HG02763 (cell line): ENCODE results near the gene NFX1.
"Not testable (repeated sequence)": the region's sequence is repeated elsewhere in the genome, so short reads cannot be mapped to it uniquely, and the experiment has no call there.

Source experiments
- ATAC-seq: cut with Tn5 transposase; IDR thresholded peaks from one replicate; pipeline ENCODE4 v1.9.1; 2021; ENCODE audit warnings: mild to moderate bottlenecking, moderate library complexity; ENCODE audit not compliant: unreplicated experiment

NFX1 gene

GRCh38 chr9:33307067-33307466 is 16.8 kb downstream of the NFX1 start:
- ATAC-seq = no peak

- ATAC-seq = no peak
Observed at GRCh38 chr9:33309903-33310302, 19.6 kb downstream of the NFX1 start.

- ATAC-seq = no peak
Observed at GRCh38 chr9:33310748-33311147, 20.4 kb downstream of the NFX1 start.

GRCh38 chr9:33311953-33312352 is 21.6 kb downstream of the NFX1 start:
- ATAC-seq = no peak

- no peak for ATAC-seq
Observed at GRCh38 chr9:33315371-33315770, 25.1 kb downstream of the NFX1 start.

GRCh38 chr9:33317136-33317535 is 26.8 kb downstream of the NFX1 start:
- ATAC-seq = not testable (repeated sequence)

GRCh38 chr9:33318225-33318624 is 27.9 kb downstream of the NFX1 start:
- ATAC-seq = no peak

GRCh38 chr9:33318781-33319180 is 28.5 kb downstream of the NFX1 start:
- ATAC-seq = no peak

- ATAC-seq = no peak
Observed at GRCh38 chr9:33320230-33320567, 29.9 kb downstream of the NFX1 start.

- ATAC-seq = no peak
Observed at GRCh38 chr9:33320568-33321261, 30.4 kb downstream of the NFX1 start.

- ATAC-seq = no peak
Observed at GRCh38 chr9:33329117-33329563, 38.8 kb downstream of the NFX1 start.

- no peak for ATAC-seq
Observed at GRCh38 chr9:33329979-33330378, 39.7 kb downstream of the NFX1 start.

GRCh38 chr9:33331377-33331891 is 41.1 kb downstream of the NFX1 start:
- ATAC-seq = no peak

GRCh38 chr9:33332011-33332410 is 41.7 kb downstream of the NFX1 start:
- ATAC-seq = no peak

- not testable (repeated sequence) for ATAC-seq
Observed at GRCh38 chr9:33332956-33333355, 42.6 kb downstream of the NFX1 start.

GRCh38 chr9:33340186-33340585 is 49.9 kb downstream of the NFX1 start:
- ATAC-seq = no peak

- ATAC-seq = no peak
Observed at GRCh38 chr9:33341182-33341581, 50.9 kb downstream of the NFX1 start.

- ATAC-seq = no peak
Observed at GRCh38 chr9:33344145-33344544, 53.8 kb downstream of the NFX1 start.

- no peak for ATAC-seq
Observed at GRCh38 chr9:33346564-33346963, 56.2 kb downstream of the NFX1 start.

GRCh38 chr9:33348998-33349397 is 58.7 kb downstream of the NFX1 start:
- ATAC-seq = no peak

- ATAC-seq = no peak
Observed at GRCh38 chr9:33349743-33350142, 59.4 kb downstream of the NFX1 start.

- ATAC-seq = no peak
Observed at GRCh38 chr9:33350310-33350709, 60.0 kb downstream of the NFX1 start.

- ATAC-seq = no peak
Observed at GRCh38 chr9:33351547-33351946, 61.2 kb downstream of the NFX1 start.
